IPS DF 19.7 (cell line): Measurements from ENCODE around the gene STRBP.
"Not testable (repeated sequence)": the region's sequence is repeated elsewhere in the genome, so short reads cannot be mapped to it uniquely, and the experiment has no call there.

Experiments
- DNase-seq: peaks from one replicate; pipeline ENCODE4 v3.0.0-alpha.2; 2013; ENCODE audit warnings: low read depth, low spot score

The STRBP gene

GRCh38 chr9:123268465-123269259 lies at the start of gene STRBP:
TSS of gene STRBP (minus strand) at chr9:123268586. CDS start at chr9:123184134, 84,452 bp downstream.
- no peak for DNase-seq

GRCh38 chr9:123316053-123316718 lies 47.8 kb upstream of the STRBP start:
- no peak for DNase-seq

GRCh38 chr9:123315635-123316034 lies 47.2 kb upstream of the STRBP start:
- DNase-seq, result no peak

- no peak for DNase-seq
Observed at GRCh38 chr9:123314617-123315016, 46.2 kb upstream of the STRBP start.

GRCh38 chr9:123312306-123312877 lies 44.0 kb upstream of the STRBP start:
- no peak for DNase-seq

- no peak for DNase-seq
Observed at GRCh38 chr9:123311250-123311752, 42.9 kb upstream of the STRBP start.

- DNase-seq, result no peak
Observed at GRCh38 chr9:123310551-123311249, 42.3 kb upstream of the STRBP start.

GRCh38 chr9:123309611-123310010 lies 41.2 kb upstream of the STRBP start:
- DNase-seq, result no peak

GRCh38 chr9:123305879-123306278 lies 37.5 kb upstream of the STRBP start:
- no peak for DNase-seq

GRCh38 chr9:123304340-123304691 lies 35.9 kb upstream of the STRBP start:
- DNase-seq, result no peak

- DNase-seq, result no peak
Observed at GRCh38 chr9:123302348-123303214, 34.2 kb upstream of the STRBP start.

- DNase-seq, result not testable (repeated sequence)
Observed at GRCh38 chr9:123301936-123302335, 33.5 kb upstream of the STRBP start.

- no peak for DNase-seq
Observed at GRCh38 chr9:123300554-123300953, 32.2 kb upstream of the STRBP start.

- no peak for DNase-seq
Observed at GRCh38 chr9:123299558-123300126, 31.3 kb upstream of the STRBP start.

GRCh38 chr9:123296174-123296573 lies 27.8 kb upstream of the STRBP start:
- no peak for DNase-seq

- no peak for DNase-seq
Observed at GRCh38 chr9:123291736-123292135, 23.4 kb upstream of the STRBP start.

- no peak for DNase-seq
Observed at GRCh38 chr9:123290764-123291163, 22.4 kb upstream of the STRBP start.

GRCh38 chr9:123287639-123288038 lies 19.3 kb upstream of the STRBP start:
- DNase-seq, result no peak

- DNase-seq, result no peak
Observed at GRCh38 chr9:123286324-123286723, 17.9 kb upstream of the STRBP start.

GRCh38 chr9:123284656-123285055 lies 16.3 kb upstream of the STRBP start:
- DNase-seq, result no peak

- DNase-seq, result no peak
Observed at GRCh38 chr9:123283455-123283854, 15.1 kb upstream of the STRBP start.
